Peyer's patch (tissue), 4 donors: ENCODE results near the gene SLC1A2. TPM values are rescaled to one million over a fixed set of nuclear protein-coding genes. Genes with fewer than 3 reads are reported as not detected.

Experiments
- DNase-seq, 3 donors: peaks; one replicate each; pipeline ENCODE4 v3.0.0-alpha.2; 2017 to 2019
- H3K27ac ChIP-seq, 4 donors: fragments of 200-600 bp; sonication (generic); one replicate each; pipeline ENCODE4 v1.5.1; 2016 to 2019
- H3K27me3 ChIP-seq, 2 donors: fragments of 200-600 bp; sonication (generic); one replicate each; pipeline ENCODE4 v1.5.1; 2019
- H3K36me3 ChIP-seq, 3 donors: fragments of 200-600 bp; sonication (generic); one replicate each; pipeline ENCODE4 v1.5.1; 2016 to 2019
- H3K4me1 ChIP-seq, 4 donors: fragments of 200-600 bp; sonication (generic); one replicate each; pipeline ENCODE4 v1.5.1; 2016 to 2019
- H3K4me3 ChIP-seq, 4 donors: fragments of 200-600 bp; sonication (generic); 1 replicate in 3 of 4; 2 replicates in 1 of 4; pipeline ENCODE4 v1.5.1; 2016 to 2019; ENCODE audit warnings: mild to moderate bottlenecking in 1 of 4
- H3K9me3 ChIP-seq, 4 donors: fragments of 200-600 bp; sonication (generic); one replicate each; pipeline ENCODE4 v1.5.1; 2016 to 2019; ENCODE audit warnings: mild to moderate bottlenecking in 1 of 4
- CTCF ChIP-seq, 6 experiments: fragments of 450-650 bp in 4 of 6; fragments of 200-600 bp in 2 of 6; sonication (generic) in 1 of 6; IDR thresholded peaks; one replicate each; pipeline ENCODE4 v1.5.1; 2017 to 2019; ENCODE audit warnings: antibody characterized with exemption in 6 of 6, mild to moderate bottlenecking in 3 of 6, moderate library complexity in 1 of 6
- POLR2A ChIP-seq, 2 donors: fragments of 450-650 bp; IDR thresholded peaks; one replicate each; pipeline ENCODE4 v1.5.1; 2017; ENCODE audit warnings: antibody characterized with exemption in 2 of 2, mild to moderate bottlenecking in 2 of 2, moderate library complexity in 2 of 2
- total RNA-seq, 4 donors: library from RNA; depleted of rRNA; stranded (reverse); fragments of >200 nt; gene quantifications; one replicate each; pipeline ENCODE4 v1.1.0, GENCODE V29; 2016

Gene SLC1A2
- total RNA-seq, 4 donors from 2014 or later = 0.38 to 1.1 TPM; not detected in 2

GRCh38 chr11:35390737-35391682 is 28.3 kb downstream of the SLC1A2 start:
- no peaks in the 10 kb centered on the region for H3K27me3 ChIP-seq
- H3K4me1 ChIP-seq = peaks cover 0 to 14% (median 4%) of the 10 kb centered on the region in 4 donors
- TF ChIP-seq POLR2A (IDR thresholded peaks at IDR 0.05) = no peak
- TF ChIP-seq CTCF (IDR thresholded peaks at IDR 0.05) = no peak
- no peak overlapping the region for H3K4me3 ChIP-seq
- H3K36me3 ChIP-seq = no peaks in the 10 kb centered on the region
- no peaks in the 10 kb centered on the region for H3K9me3 ChIP-seq
- DNase-seq = peak in 2 of 3 donors; percentile 31 to 48
- H3K27ac ChIP-seq = no peak overlapping the region

GRCh38 chr11:35389897-35390465 is 29.4 kb downstream of the SLC1A2 start:
- Histone ChIP-seq H3K36me3 (no peaks in the 10 kb centered on the region), H3K4me3 (no peak overlapping the region), H3K9me3 (no peaks in the 10 kb centered on the region), H3K27ac (no peak overlapping the region), H3K27me3 (no peaks in the 10 kb centered on the region), H3K4me1 (peaks cover 0 to 14% (median 4%) of the 10 kb centered on the region in 4 donors)
- no peak for TF ChIP-seq CTCF (IDR thresholded peaks at IDR 0.05)
- DNase-seq = no peak

GRCh38 chr11:35389112-35389511 is 30.2 kb downstream of the SLC1A2 start:
- no peaks in the 10 kb centered on the region for H3K27me3 ChIP-seq
- H3K36me3 ChIP-seq = no peaks in the 10 kb centered on the region
- H3K4me3 ChIP-seq = no peak overlapping the region
- DNase-seq = no peak
- H3K4me1 ChIP-seq = peaks cover 0 to 14% (median 4%) of the 10 kb centered on the region in 4 donors
- TF ChIP-seq POLR2A (IDR thresholded peaks at IDR 0.05) = no peak
- no peak for TF ChIP-seq CTCF (IDR thresholded peaks at IDR 0.05)
- no peak overlapping the region for H3K27ac ChIP-seq
- H3K9me3 ChIP-seq = no peaks in the 10 kb centered on the region

GRCh38 chr11:35388061-35388460 is 31.3 kb downstream of the SLC1A2 start:
- TF ChIP-seq POLR2A (IDR thresholded peaks at IDR 0.05) (no peak), CTCF (IDR thresholded peaks at IDR 0.05) (no peak)
- no peak for DNase-seq
- H3K9me3 ChIP-seq = no peaks in the 10 kb centered on the region
- H3K36me3 ChIP-seq = no peaks in the 10 kb centered on the region
- H3K4me3 ChIP-seq = no peak overlapping the region
- no peak overlapping the region for H3K27ac ChIP-seq
- no peaks in the 10 kb centered on the region for H3K27me3 ChIP-seq
- H3K4me1 ChIP-seq = peaks cover 0 to 14% (median 4%) of the 10 kb centered on the region in 4 donors

- Histone ChIP-seq H3K27me3 (no peaks in the 10 kb centered on the region), H3K4me1 (peaks cover 0 to 14% (median 4%) of the 10 kb centered on the region in 4 donors), H3K9me3 (no peaks in the 10 kb centered on the region), H3K36me3 (no peaks in the 10 kb centered on the region), H3K27ac (no peak overlapping the region), H3K4me3 (no peak overlapping the region)
- peak in 1 of 6 experiments; percentile 27 for TF ChIP-seq CTCF (IDR thresholded peaks at IDR 0.05)
- no peak for TF ChIP-seq POLR2A (IDR thresholded peaks at IDR 0.05)
- no peak for DNase-seq
Observed at GRCh38 chr11:35387111-35387982, 32.0 kb downstream of the SLC1A2 start.
